ENCODE results near the gene CMTM2. TPM values are rescaled to one million over a fixed set of nuclear protein-coding genes. Genes with fewer than 3 reads are reported as not detected.

CMTM2 gene
- total and polyA plus RNA-seq, 9 of the 15 experiments (the other 6 are each of a cell fraction or from before 2014, with no cell fraction given): not detected

GRCh38 chr16:66622863-66623262 lies 43.6 kb downstream of the CMTM2 start (continued):
- TF ChIP-seq USF1 (CRISPR knock-in tag; IDR thresholded peaks at IDR 0.05) (peak; percentile 51), TOE1 (IDR thresholded peaks at IDR 0.05; ENCODE audit: borderline replicate concordance) (peak; percentile 63; the same call in 1 of the 2 replicates), TOE1 (CRISPR knock-in tag; IDR thresholded peaks at IDR 0.05; ENCODE audit: borderline replicate concordance, low read depth) (no peak), NCOA1 (IDR thresholded peaks at IDR 0.05; ENCODE audit: low read depth) (no peak)
- TF ChIP-seq, protein P1, sequence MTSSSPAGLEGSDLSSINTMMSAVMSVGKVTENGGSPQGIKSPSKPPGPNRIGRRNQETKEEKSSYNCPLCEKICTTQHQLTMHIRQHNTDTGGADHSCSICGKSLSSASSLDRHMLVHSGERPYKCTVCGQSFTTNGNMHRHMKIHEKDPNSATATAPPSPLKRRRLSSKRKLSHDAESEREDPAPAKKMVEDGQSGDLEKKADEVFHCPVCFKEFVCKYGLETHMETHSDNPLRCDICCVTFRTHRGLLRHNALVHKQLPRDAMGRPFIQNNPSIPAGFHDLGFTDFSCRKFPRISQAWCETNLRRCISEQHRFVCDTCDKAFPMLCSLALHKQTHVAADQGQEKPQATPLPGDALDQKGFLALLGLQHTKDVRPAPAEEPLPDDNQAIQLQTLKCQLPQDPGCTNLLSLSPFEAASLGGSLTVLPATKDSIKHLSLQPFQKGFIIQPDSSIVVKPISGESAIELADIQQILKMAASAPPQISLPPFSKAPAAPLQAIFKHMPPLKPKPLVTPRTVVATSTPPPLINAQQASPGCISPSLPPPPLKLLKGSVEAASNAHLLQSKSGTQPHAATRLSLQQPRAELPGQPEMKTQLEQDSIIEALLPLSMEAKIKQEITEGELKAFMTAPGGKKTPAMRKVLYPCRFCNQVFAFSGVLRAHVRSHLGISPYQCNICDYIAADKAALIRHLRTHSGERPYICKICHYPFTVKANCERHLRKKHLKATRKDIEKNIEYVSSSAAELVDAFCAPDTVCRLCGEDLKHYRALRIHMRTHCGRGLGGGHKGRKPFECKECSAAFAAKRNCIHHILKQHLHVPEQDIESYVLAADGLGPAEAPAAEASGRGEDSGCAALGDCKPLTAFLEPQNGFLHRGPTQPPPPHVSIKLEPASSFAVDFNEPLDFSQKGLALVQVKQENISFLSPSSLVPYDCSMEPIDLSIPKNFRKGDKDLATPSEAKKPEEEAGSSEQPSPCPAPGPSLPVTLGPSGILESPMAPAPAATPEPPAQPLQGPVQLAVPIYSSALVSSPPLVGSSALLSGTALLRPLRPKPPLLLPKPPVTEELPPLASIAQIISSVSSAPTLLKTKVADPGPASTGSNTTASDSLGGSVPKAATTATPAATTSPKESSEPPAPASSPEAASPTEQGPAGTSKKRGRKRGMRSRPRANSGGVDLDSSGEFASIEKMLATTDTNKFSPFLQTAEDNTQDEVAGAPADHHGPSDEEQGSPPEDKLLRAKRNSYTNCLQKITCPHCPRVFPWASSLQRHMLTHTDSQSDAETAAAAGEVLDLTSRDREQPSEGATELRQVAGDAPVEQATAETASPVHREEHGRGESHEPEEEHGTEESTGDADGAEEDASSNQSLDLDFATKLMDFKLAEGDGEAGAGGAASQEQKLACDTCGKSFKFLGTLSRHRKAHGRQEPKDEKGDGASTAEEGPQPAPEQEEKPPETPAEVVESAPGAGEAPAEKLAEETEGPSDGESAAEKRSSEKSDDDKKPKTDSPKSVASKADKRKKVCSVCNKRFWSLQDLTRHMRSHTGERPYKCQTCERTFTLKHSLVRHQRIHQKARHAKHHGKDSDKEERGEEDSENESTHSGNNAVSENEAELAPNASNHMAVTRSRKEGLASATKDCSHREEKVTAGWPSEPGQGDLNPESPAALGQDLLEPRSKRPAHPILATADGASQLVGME (CRISPR knock-in tag; IDR thresholded peaks at IDR 0.05): no peak

Measured in K562 (cell line).